HL-60 (cell line): ENCODE measurements around the gene CHTF8.

ENCODE experiments used
- DNase-seq, 2 experiments: peaks; one replicate each; pipeline ENCODE4 v3.0.0-alpha.2; 2010 to 2020; ENCODE audit warnings: low read depth in 1 of 2, low spot score in 1 of 2
- H3K27ac ChIP-seq: fragments of 250-450 bp; sonication (Bioruptor Pico); replicated peaks from 2 replicates; pipeline ENCODE4 v1.5.1; 2020; ENCODE audit warnings: mild to moderate bottlenecking, moderate library complexity
- H3K27me3 ChIP-seq: fragments of 250-450 bp; sonication (Bioruptor Pico); 2 replicates; pipeline ENCODE4 v1.5.1; 2021; ENCODE audit warnings: mild to moderate bottlenecking, moderate library complexity; ENCODE audit not compliant: insufficient read depth, poor library complexity, severe bottlenecking
- H3K4me3 ChIP-seq: replicated peaks from 2 replicates; pipeline ENCODE4 v1.5.1; 2011; ENCODE audit warnings: mild to moderate bottlenecking, control low read depth, low read length; ENCODE audit not compliant: insufficient read depth
- GABPA ChIP-seq: IDR thresholded peaks from 2 replicates; pipeline ENCODE4 v1.6.1; 2012; ENCODE audit warnings: low read depth
- POLR2AphosphoS5 ChIP-seq: IDR thresholded peaks from 2 replicates; pipeline ENCODE4 v1.6.1; 2012; ENCODE audit warnings: low read depth
- SPI1 ChIP-seq: IDR thresholded peaks from 2 replicates; pipeline ENCODE4 v1.6.1; 2012; ENCODE audit warnings: low read depth, mild to moderate bottlenecking, borderline replicate concordance
- long read RNA-seq: library from polyadenylated mRNA; unstranded; transcript quantifications from one replicate; pipeline ENCODE4 v2.0.0, GENCODE V29; 2020
- TF ChIP-seq, protein P1 (sequence below): IDR thresholded peaks from 2 replicates; pipeline ENCODE4 v1.6.1; 2012; ENCODE audit warnings: low read depth; ENCODE audit not compliant: insufficient replicate concordance
- TF ChIP-seq, protein P2 (sequence below): IDR thresholded peaks from one replicate; pipeline ENCODE4 v1.5.1; 2011; ENCODE audit warnings: low read length, control low read depth, inconsistent platforms; ENCODE audit not compliant: insufficient read depth

CHTF8 gene, protein sequence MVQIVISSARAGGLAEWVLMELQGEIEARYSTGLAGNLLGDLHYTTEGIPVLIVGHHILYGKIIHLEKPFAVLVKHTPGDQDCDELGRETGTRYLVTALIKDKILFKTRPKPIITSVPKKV
- long read RNA-seq, transcript CHTF8-201 (1 exons, 2,561 nt), result minor isoform, 21 of 242 reads
- long read RNA-seq, transcript CHTF8-203 (4 exons, 2,903 nt), result major isoform, 133 of 242 reads
- long read RNA-seq, transcript CHTF8-205 (3 exons, 856 nt), result minor isoform, 61 of 242 reads
- long read RNA-seq, transcript CHTF8-209 (3 exons, 831 nt), result minor isoform, 6 of 242 reads
- long read RNA-seq, partial matches to known transcripts, result 3 of 242 reads
- long read RNA-seq, other reads (novel, unspliced or antisense), result 14 of 242 reads

DNA sequence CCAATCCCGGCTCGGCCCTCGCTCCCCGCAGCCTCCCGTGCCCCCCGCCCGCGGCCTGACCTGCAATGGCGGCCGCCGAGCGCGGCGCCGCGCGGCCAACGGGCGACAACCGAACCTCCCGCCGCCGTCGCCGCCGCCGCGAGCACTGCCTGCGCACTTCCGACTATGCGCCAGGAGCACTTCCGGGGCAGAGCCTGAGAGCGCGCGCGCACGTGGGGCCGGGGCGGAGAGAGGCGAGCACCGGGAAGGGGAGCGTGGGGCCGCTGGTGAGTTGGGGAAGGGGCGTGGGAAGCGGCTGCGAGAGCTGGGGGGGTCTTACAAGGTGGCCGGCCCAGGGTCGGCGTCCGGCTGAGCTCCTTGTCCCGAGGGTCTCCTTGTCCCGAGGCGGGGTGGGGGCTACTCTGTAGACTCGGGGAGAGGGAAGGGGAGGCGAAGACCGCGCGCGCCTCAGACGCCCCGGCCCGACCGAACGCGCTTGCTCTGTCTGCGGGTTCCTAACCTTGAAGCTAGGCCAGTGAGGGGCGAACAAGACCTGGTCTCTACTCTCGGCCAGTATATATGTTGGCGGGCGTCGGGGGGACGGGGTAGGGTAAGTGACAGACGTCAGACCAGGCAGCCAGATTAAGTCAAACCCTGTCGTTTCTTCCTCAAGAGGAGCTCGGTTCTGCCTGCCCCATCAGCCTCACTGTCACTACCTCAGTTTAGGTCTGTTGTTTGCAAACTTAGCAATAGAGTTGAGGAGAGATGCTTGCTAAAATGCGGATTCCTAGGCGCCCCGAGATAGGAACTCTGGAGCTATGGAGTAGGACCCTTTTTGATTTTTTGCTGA, at the start of gene CHTF8, which contains the start of gene UTP4:
CHTF8 (minus strand) TSS at position 165 of the 829 bp plus-strand sequence. CDS start 11,130 bp downstream, outside the sequence.
UTP4 (plus strand) TSS at position 226 of the 829 bp plus-strand sequence. CDS start 811 bp downstream, outside the sequence.
- Histone ChIP-seq H3K27me3 (no peaks in the 10 kb centered on the region), H3K4me3 (peak within 1 kb of the TSS; percentile 98), H3K27ac (peak within 1 kb of the TSS; percentile 96)
- peak; percentile 83 to 88 for DNase-seq
- TF ChIP-seq SPI1, result peak; percentile 32; the same call in 1 of the 2 replicates
- TF ChIP-seq, protein P1, sequence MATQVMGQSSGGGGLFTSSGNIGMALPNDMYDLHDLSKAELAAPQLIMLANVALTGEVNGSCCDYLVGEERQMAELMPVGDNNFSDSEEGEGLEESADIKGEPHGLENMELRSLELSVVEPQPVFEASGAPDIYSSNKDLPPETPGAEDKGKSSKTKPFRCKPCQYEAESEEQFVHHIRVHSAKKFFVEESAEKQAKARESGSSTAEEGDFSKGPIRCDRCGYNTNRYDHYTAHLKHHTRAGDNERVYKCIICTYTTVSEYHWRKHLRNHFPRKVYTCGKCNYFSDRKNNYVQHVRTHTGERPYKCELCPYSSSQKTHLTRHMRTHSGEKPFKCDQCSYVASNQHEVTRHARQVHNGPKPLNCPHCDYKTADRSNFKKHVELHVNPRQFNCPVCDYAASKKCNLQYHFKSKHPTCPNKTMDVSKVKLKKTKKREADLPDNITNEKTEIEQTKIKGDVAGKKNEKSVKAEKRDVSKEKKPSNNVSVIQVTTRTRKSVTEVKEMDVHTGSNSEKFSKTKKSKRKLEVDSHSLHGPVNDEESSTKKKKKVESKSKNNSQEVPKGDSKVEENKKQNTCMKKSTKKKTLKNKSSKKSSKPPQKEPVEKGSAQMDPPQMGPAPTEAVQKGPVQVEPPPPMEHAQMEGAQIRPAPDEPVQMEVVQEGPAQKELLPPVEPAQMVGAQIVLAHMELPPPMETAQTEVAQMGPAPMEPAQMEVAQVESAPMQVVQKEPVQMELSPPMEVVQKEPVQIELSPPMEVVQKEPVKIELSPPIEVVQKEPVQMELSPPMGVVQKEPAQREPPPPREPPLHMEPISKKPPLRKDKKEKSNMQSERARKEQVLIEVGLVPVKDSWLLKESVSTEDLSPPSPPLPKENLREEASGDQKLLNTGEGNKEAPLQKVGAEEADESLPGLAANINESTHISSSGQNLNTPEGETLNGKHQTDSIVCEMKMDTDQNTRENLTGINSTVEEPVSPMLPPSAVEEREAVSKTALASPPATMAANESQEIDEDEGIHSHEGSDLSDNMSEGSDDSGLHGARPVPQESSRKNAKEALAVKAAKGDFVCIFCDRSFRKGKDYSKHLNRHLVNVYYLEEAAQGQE, result no peak
- peak; percentile 72 for TF ChIP-seq POLR2AphosphoS5
- TF ChIP-seq GABPA, result peak; percentile 86
- TF ChIP-seq, protein P2, sequence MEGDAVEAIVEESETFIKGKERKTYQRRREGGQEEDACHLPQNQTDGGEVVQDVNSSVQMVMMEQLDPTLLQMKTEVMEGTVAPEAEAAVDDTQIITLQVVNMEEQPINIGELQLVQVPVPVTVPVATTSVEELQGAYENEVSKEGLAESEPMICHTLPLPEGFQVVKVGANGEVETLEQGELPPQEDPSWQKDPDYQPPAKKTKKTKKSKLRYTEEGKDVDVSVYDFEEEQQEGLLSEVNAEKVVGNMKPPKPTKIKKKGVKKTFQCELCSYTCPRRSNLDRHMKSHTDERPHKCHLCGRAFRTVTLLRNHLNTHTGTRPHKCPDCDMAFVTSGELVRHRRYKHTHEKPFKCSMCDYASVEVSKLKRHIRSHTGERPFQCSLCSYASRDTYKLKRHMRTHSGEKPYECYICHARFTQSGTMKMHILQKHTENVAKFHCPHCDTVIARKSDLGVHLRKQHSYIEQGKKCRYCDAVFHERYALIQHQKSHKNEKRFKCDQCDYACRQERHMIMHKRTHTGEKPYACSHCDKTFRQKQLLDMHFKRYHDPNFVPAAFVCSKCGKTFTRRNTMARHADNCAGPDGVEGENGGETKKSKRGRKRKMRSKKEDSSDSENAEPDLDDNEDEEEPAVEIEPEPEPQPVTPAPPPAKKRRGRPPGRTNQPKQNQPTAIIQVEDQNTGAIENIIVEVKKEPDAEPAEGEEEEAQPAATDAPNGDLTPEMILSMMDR, result no peak

DNA sequence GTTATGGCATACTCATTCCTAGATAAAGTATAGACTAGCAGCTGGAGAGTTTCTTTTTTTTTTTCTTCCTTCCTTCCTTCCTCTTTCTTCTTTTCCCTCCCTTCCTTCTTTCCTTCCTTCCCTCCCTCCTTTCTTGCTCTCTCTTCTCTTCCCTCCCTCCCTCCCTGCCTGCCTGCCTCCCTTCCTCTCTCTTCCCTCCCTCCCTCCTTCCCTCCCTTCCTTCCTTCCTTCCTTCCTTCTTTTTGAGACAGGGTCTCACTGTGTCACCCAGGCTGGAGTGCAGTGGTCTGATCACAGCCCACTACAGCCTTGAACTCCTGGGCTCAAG, 47.6 kb upstream of the CHTF8 start:
- Histone ChIP-seq H3K27ac (no peak overlapping the region), H3K27me3 (no peaks in the 10 kb centered on the region), H3K4me3 (no peak overlapping the region)
- TF ChIP-seq, protein P2, result no peak
- TF ChIP-seq SPI1, result no peak
- no peak for TF ChIP-seq GABPA
- no peak for TF ChIP-seq POLR2AphosphoS5
- TF ChIP-seq, protein P1, result no peak
- no peak for DNase-seq

DNA sequence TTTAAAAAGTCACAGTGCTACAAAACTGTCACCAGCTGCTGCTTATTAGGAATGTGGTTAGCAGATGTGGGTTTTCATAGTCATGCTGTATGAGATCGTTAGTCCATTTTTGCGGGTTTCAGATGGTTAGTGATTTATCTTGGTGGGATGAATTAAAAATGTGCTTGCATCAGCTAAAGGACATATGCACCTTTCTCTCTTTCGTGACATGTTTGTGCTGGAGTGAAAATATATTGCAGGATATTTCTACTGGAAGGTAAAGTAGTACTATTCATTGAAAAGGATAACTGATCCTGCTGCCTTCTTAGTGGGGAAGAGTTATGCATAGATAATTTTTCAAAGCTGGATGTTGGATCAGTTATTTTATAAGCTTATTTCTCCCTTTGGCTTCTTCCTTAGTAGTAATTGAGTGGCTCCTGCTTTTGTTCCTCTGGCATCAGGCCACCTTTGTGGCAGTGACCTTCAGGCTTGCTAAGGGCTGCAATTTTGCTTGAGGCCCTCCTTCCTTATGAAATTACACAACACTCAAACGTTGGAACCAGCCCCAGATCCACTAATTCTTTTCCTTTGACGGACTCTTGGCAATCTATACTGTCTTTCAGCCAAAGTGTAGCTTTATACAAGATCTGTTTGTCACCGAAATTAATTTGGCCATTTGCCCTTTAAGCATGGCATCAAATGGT, 47.1 kb upstream of the CHTF8 start:
- DNase-seq, result peak; percentile 18 to 38
- Histone ChIP-seq H3K27ac (no peak overlapping the region), H3K4me3 (no peak overlapping the region), H3K27me3 (no peaks in the 10 kb centered on the region)
- TF ChIP-seq, protein P2, result no peak
- TF ChIP-seq, protein P1, result no peak
- TF ChIP-seq POLR2AphosphoS5 (no peak), GABPA (no peak), SPI1 (no peak)
